ENCODE results near the gene DNAL4. TPM values are rescaled to one million over a fixed set of nuclear protein-coding genes. Genes with fewer than 3 reads are reported as not detected.

Gene DNAL4
- total RNA-seq, 2 donors from 2014 or later = 11.4 to 13.8 TPM

GRCh38 chr22:38773363-38773946 lies 20.5 kb downstream of the DNAL4 start:
- H3K4me3 ChIP-seq = no peak overlapping the region
- intact Hi-C loops (cut with DNase I) = loop anchor here (10.0 kb wide), 1 partner anchor 351 kb away; no protein-coding TSS in a partner anchor
- no peaks in the 10 kb centered on the region for H3K9me3 ChIP-seq
- TF ChIP-seq CTCF (IDR thresholded peaks at IDR 0.05) = no peak
- no peak for TF ChIP-seq POLR2A (IDR thresholded peaks at IDR 0.05)
- H3K4me1 ChIP-seq = no peaks in the 10 kb centered on the region
- H3K36me3 ChIP-seq (replicated peaks in 1 of 2; ENCODE audit: insufficient read depth in 1 of 2, low read depth in 2 of 2) = no peaks in the 10 kb centered on the region
- H3K27me3 ChIP-seq = no peaks in the 10 kb centered on the region
- H3K27ac ChIP-seq = no peak overlapping the region
- no peak for ATAC-seq
- no peak for DNase-seq
- WGBS, 2 donors = 82 to 88% methylated on average over 4 of the region's 4 CpGs

- no peak overlapping the region for H3K27ac ChIP-seq
- no peaks in the 10 kb centered on the region for H3K36me3 ChIP-seq (replicated peaks in 1 of 2; ENCODE audit: insufficient read depth in 1 of 2, low read depth in 2 of 2)
- no peaks in the 10 kb centered on the region for H3K9me3 ChIP-seq
- no peaks in the 10 kb centered on the region for H3K27me3 ChIP-seq
- intact Hi-C loops (cut with DNase I) = loop anchor here (10.0 kb wide), 1 partner anchor 352 kb away; no protein-coding TSS in a partner anchor
- TF ChIP-seq CTCF (IDR thresholded peaks at IDR 0.05) (no peak), POLR2A (IDR thresholded peaks at IDR 0.05) (no peak)
- ATAC-seq (no peak), DNase-seq (no peak)
- 73 to 79% methylated on average over 8 of the region's 8 CpGs for WGBS, 2 donors
- H3K4me1 ChIP-seq = no peaks in the 10 kb centered on the region
- H3K4me3 ChIP-seq = no peak overlapping the region
These were observed 21.4 kb downstream of the DNAL4 start for GRCh38 chr22:38772623-38772873.

- Histone ChIP-seq H3K4me3 (no peak overlapping the region), H3K4me1 (peaks cover 3% of the 10 kb centered on the region), H3K27ac (no peak overlapping the region), H3K9me3 (no peaks in the 10 kb centered on the region), H3K36me3 (replicated peaks in 1 of 2; ENCODE audit: insufficient read depth in 1 of 2, low read depth in 2 of 2) (no peaks in the 10 kb centered on the region), H3K27me3 (no peaks in the 10 kb centered on the region)
- intact Hi-C loops (cut with DNase I) = loop anchor here (10.0 kb wide), 1 partner anchor 354 kb away; no protein-coding TSS in a partner anchor
- ATAC-seq (no peak), DNase-seq (no peak)
- 82 to 83% methylated on average over 13 to 15 of the region's 16 CpGs for WGBS, 2 donors
- TF ChIP-seq POLR2A (IDR thresholded peaks at IDR 0.05) = no peak
- no peak for TF ChIP-seq CTCF (IDR thresholded peaks at IDR 0.05)
These were observed 23.5 kb downstream of the DNAL4 start for GRCh38 chr22:38770257-38770949.

- ATAC-seq (no peak), DNase-seq (no peak)
- H3K27ac ChIP-seq = no peak overlapping the region
- intact Hi-C loops (cut with DNase I) = no loop called here
- no peaks in the 10 kb centered on the region for H3K27me3 ChIP-seq
- peaks cover 3% of the 10 kb centered on the region for H3K4me1 ChIP-seq
- TF ChIP-seq CTCF (IDR thresholded peaks at IDR 0.05) = no peak
- no peak for TF ChIP-seq POLR2A (IDR thresholded peaks at IDR 0.05)
- WGBS, 2 donors = 80% methylated on average over 11 of the region's 11 CpGs
- no peaks in the 10 kb centered on the region for H3K36me3 ChIP-seq (replicated peaks in 1 of 2; ENCODE audit: insufficient read depth in 1 of 2, low read depth in 2 of 2)
- H3K4me3 ChIP-seq = no peak overlapping the region
- no peaks in the 10 kb centered on the region for H3K9me3 ChIP-seq
These were observed 25.9 kb downstream of the DNAL4 start for GRCh38 chr22:38768036-38768435.

- Histone ChIP-seq H3K9me3 (no peaks in the 10 kb centered on the region), H3K27ac (no peak overlapping the region), H3K4me3 (no peak overlapping the region), H3K27me3 (no peaks in the 10 kb centered on the region), H3K4me1 (peaks cover 3% of the 10 kb centered on the region), H3K36me3 (replicated peaks in 1 of 2; ENCODE audit: insufficient read depth in 1 of 2, low read depth in 2 of 2) (no peaks in the 10 kb centered on the region)
- intact Hi-C loops (cut with DNase I) = no loop called here
- TF ChIP-seq CTCF (IDR thresholded peaks at IDR 0.05) (no peak), POLR2A (IDR thresholded peaks at IDR 0.05) (no peak)
- 71 to 82% methylated on average over 6 to 9 of the region's 9 CpGs for WGBS, 2 donors
- no peak for ATAC-seq
- DNase-seq = no peak
These were observed 26.6 kb downstream of the DNAL4 start for GRCh38 chr22:38767313-38767712.
